GM21526 (cell line): Measurements from ENCODE around the gene C9orf78.

Source experiments
- ATAC-seq: cut with Tn5 transposase; IDR thresholded peaks from one replicate; pipeline ENCODE4 v1.9.1; 2021; ENCODE audit warnings: moderate library complexity; ENCODE audit not compliant: unreplicated experiment, low FRiP score

The C9orf78 gene

GRCh38 chr9:129779560-129780190, 55.4 kb downstream of the C9orf78 start:
- ATAC-seq = no peak

- no peak for ATAC-seq
Observed at GRCh38 chr9:129778469-129778868, 56.6 kb downstream of the C9orf78 start.

GRCh38 chr9:129777769-129778130, 57.3 kb downstream of the C9orf78 start:
- no peak for ATAC-seq
